ENCODE measurements around the gene GLOD5.
A peak's percentile ranks its signal among the peaks of the same experiment; 100 is the strongest.

Gene GLOD5

GRCh38 chrX:48798318-48798717, 36.8 kb downstream of the GLOD5 start:
- DNase-seq, result no peak
- peaks cover 3% of the 10 kb centered on the region; the same call in 1 of the 2 replicates for H3K36me3 ChIP-seq
- no peak for TF ChIP-seq CTCF (IDR thresholded peaks at IDR 0.05; ENCODE audit: low read depth, low read length)
- H3K27me3 ChIP-seq (ENCODE audit: insufficient read depth, low read depth, severe bottlenecking), result no peaks in the 10 kb centered on the region
- H3K27ac ChIP-seq, result no peak overlapping the region
- H3K9me3 ChIP-seq (ENCODE audit: severe bottlenecking), result no peaks in the 10 kb centered on the region
- no peak overlapping the region for H3K4me3 ChIP-seq (ENCODE audit: low read depth, low read length)

DNA sequence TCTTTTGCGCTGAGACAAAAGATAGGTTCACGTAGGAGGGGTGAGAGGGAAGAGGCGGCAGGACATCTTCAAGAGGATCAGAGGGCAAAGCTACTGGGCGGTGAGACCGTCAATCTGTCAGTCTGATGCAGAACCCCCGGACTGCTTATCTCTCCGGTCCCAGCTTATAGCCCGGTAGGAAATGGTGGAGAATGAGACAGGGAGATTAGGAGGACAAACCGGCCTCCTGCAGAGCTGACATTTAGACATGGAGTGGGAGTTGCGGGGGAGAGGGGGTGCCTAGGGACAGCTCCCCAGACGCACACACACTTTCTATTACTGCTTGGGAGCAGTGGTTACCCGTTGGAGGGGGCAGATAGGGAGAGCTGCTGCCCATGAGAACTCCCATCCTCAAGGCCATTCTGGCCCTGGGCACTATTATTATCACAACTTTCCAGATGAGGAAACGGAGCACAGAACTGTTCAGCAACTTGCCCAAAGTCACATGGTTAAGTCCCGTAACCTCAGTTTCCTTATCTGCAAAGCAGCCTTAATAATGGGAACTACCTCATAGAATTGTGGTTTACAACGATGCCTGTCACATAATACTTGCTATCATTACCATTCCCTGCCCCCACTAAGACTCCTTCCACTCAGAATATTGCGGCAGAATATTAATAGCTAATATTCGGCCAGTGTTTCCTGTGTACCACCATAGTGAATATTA, 39.2 kb downstream of the GLOD5 start:
- Histone ChIP-seq H3K27me3 (ENCODE audit: insufficient read depth, low read depth, severe bottlenecking) (no peaks in the 10 kb centered on the region), H3K9me3 (ENCODE audit: severe bottlenecking) (no peaks in the 10 kb centered on the region), H3K27ac (peak overlapping the region; percentile 99), H3K4me3 (ENCODE audit: low read depth, low read length) (peak overlapping the region; percentile 61), H3K36me3 (peaks cover 3% of the 10 kb centered on the region)
- DNase-seq, result peak; percentile 57
- no peak for TF ChIP-seq CTCF (IDR thresholded peaks at IDR 0.05; ENCODE audit: low read depth, low read length)

- peak within 1 kb of the TSS; percentile 99 for H3K27ac ChIP-seq
- peak; percentile 96 for DNase-seq
- peak within 1 kb of the TSS; percentile 61 for H3K4me3 ChIP-seq (ENCODE audit: low read depth, low read length)
- no peaks in the 10 kb centered on the region for H3K9me3 ChIP-seq (ENCODE audit: severe bottlenecking)
- peaks cover 3% of the 10 kb centered on the region for H3K36me3 ChIP-seq
- no peaks in the 10 kb centered on the region for H3K27me3 ChIP-seq (ENCODE audit: insufficient read depth, low read depth, severe bottlenecking)
- no peak for TF ChIP-seq CTCF (IDR thresholded peaks at IDR 0.05; ENCODE audit: low read depth, low read length)
Measured at GRCh38 chrX:48801280-48802088, 39.9 kb downstream of the GLOD5 start, which contains the start of gene HDAC6. Gene HDAC6 (plus strand): TSS chrX:48802067. CDS start chrX:48802693, 626 bp downstream.

GRCh38 chrX:48802089-48802904, 40.8 kb downstream of the GLOD5 start:
- Histone ChIP-seq H3K27ac (peak overlapping the region; percentile 90), H3K4me3 (ENCODE audit: low read depth, low read length) (peak overlapping the region; percentile 61), H3K36me3 (peaks cover 3% of the 10 kb centered on the region), H3K9me3 (ENCODE audit: severe bottlenecking) (no peaks in the 10 kb centered on the region), H3K27me3 (ENCODE audit: insufficient read depth, low read depth, severe bottlenecking) (no peaks in the 10 kb centered on the region)
- no peak for TF ChIP-seq CTCF (IDR thresholded peaks at IDR 0.05; ENCODE audit: low read depth, low read length)
- DNase-seq, result peak; percentile 87

DNA sequence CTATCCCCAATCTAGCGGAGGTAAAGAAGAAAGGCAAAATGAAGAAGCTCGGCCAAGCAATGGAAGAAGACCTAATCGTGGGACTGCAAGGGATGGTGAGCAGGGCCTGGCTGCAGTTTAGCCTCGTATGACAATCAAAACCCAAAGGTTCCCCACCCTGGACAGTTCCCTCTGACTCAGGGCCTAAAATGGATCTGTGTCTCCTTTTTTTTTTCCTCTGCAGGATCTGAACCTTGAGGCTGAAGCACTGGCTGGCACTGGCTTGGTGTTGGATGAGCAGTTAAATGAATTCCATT, 41.3 kb downstream of the GLOD5 start:
- no peaks in the 10 kb centered on the region for H3K27me3 ChIP-seq (ENCODE audit: insufficient read depth, low read depth, severe bottlenecking)
- no peak for DNase-seq
- no peaks in the 10 kb centered on the region for H3K9me3 ChIP-seq (ENCODE audit: severe bottlenecking)
- TF ChIP-seq CTCF (IDR thresholded peaks at IDR 0.05; ENCODE audit: low read depth, low read length), result no peak
- H3K4me3 ChIP-seq (ENCODE audit: low read depth, low read length), result peak overlapping the region; percentile 61
- H3K27ac ChIP-seq, result peak overlapping the region; percentile 90
- H3K36me3 ChIP-seq, result peaks cover 3% of the 10 kb centered on the region
